Stomach (tissue), 4 donors: ENCODE data around the gene KPNB1.

ENCODE experiments used
- EP300 ChIP-seq: sonication (generic); formaldehyde crosslinking; IDR thresholded peaks from one replicate; pipeline ENCODE4 v1.6.1; 2017; ENCODE audit warnings: antibody characterized with exemption
- POLR2A ChIP-seq, 4 donors: fragments of 450-650 bp; IDR thresholded peaks; one replicate each; pipeline ENCODE4 v1.6.1; 2016; ENCODE audit warnings: antibody characterized with exemption in 4 of 4, control low read depth in 2 of 4, mild to moderate bottlenecking in 1 of 4, moderate library complexity in 1 of 4
- POLR2AphosphoS5 ChIP-seq, 3 donors: sonication (generic); formaldehyde crosslinking; IDR thresholded peaks; one replicate each; pipeline ENCODE4 v1.6.1; 2016; ENCODE audit warnings: antibody characterized with exemption in 3 of 3
- TF ChIP-seq, protein P1 (sequence below), 7 experiments: fragments of 450-650 bp in 4 of 7; fragments of 200-600 bp in 3 of 7; sonication (generic) in 3 of 7; IDR thresholded peaks; one replicate each; pipeline ENCODE4 v1.5.1; 2016 to 2019; ENCODE audit warnings: antibody characterized with exemption in 7 of 7, control low read depth in 2 of 7, mild to moderate bottlenecking in 1 of 7

DNA sequence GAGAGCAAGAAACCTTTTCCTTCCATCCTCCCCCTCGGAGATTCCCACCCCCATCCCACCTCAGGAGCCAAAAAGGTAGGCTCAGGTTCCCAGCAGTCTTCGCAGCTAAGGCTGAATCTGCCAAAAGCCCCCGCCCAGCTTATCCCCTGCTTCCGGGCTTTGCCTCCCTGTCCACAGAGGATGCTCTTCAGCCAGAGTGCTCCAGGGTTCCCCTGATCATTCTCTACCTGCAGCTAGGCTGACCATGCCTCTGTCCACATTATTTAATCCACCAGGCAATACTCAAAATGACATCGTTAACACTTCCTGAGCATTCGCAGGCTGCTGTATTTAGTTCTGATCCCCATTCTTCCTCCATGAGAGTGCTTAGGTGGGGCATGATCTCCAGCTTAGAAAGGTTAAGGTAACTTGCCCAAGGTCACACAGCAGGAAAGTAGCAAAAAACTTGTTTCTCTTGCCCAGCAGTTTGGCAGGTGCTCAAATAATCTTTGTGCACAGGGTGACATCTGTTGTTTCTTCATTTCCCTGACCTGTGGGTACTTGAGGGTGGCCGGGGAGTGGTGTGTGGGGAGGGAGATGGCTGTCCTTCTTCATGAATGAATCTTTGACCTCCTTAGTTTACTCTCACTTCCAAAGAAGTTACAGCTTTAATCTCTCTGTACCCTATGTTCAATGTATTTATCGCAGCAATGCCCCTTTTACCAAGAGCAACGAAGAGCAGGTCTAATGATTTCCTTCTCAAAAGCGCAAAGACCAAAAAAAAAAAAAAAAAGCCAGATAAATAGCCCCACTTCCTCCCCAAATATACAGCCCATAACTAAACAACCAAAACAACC, 43.4 kb downstream of the KPNB1 start:
- TF ChIP-seq, protein P1, sequence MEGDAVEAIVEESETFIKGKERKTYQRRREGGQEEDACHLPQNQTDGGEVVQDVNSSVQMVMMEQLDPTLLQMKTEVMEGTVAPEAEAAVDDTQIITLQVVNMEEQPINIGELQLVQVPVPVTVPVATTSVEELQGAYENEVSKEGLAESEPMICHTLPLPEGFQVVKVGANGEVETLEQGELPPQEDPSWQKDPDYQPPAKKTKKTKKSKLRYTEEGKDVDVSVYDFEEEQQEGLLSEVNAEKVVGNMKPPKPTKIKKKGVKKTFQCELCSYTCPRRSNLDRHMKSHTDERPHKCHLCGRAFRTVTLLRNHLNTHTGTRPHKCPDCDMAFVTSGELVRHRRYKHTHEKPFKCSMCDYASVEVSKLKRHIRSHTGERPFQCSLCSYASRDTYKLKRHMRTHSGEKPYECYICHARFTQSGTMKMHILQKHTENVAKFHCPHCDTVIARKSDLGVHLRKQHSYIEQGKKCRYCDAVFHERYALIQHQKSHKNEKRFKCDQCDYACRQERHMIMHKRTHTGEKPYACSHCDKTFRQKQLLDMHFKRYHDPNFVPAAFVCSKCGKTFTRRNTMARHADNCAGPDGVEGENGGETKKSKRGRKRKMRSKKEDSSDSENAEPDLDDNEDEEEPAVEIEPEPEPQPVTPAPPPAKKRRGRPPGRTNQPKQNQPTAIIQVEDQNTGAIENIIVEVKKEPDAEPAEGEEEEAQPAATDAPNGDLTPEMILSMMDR (IDR thresholded peaks at IDR 0.05) = no peak
- no peak for TF ChIP-seq EP300
- no peak for TF ChIP-seq POLR2A (IDR thresholded peaks at IDR 0.05)
- no peak for TF ChIP-seq POLR2AphosphoS5 (IDR thresholded peaks at IDR 0.05)
